HepG2 (cell line): ENCODE measurements around the gene ZNF839. TPM values are rescaled to one million over a fixed set of nuclear protein-coding genes. Genes with fewer than 3 reads are reported as not detected.
A peak's percentile ranks its signal among the peaks of the same experiment; 100 is the strongest.

Experiments
- GATAD1 ChIP-seq: IDR thresholded peaks from 2 replicates; pipeline ENCODE4 v1.6.1; 2016; ENCODE audit warnings: missing genetic modification reagents, missing compliant biosample characterization
- HNRNPK ChIP-seq: fragments of 200-400 bp; formaldehyde crosslinking; IDR thresholded peaks from 2 replicates; pipeline ENCODE4 v1.6.1; 2018; ENCODE audit warnings: low read length, low read depth, moderate library complexity, mild to moderate bottlenecking; ENCODE audit not compliant: poor library complexity, severe bottlenecking
- HOXA7 ChIP-seq: sonication (generic); formaldehyde crosslinking; IDR thresholded peaks from 2 replicates; pipeline ENCODE4 v1.8.1; 2022; ENCODE audit warnings: mild to moderate bottlenecking, missing genetic modification reagents, moderate library complexity
- KLF16 ChIP-seq, 2 experiments: sonication (generic) in 1 of 2; formaldehyde crosslinking in 1 of 2; IDR thresholded peaks; 2 replicates each; pipeline versions ENCODE4 v1.6.1 to v1.8.0; 2016 to 2023; ENCODE audit warnings: missing genetic modification reagents in 2 of 2, missing compliant biosample characterization in 1 of 2
- MTA1 ChIP-seq: sonication (generic); formaldehyde crosslinking; IDR thresholded peaks from 2 replicates; pipeline ENCODE4 v1.4.0; 2020; ENCODE audit warnings: missing genetic modification reagents, mild to moderate bottlenecking, borderline replicate concordance
- PAWR ChIP-seq: sonication (generic); formaldehyde crosslinking; IDR thresholded peaks from 2 replicates; pipeline ENCODE4 v1.4.0; 2020; ENCODE audit warnings: missing genetic modification reagents, mild to moderate bottlenecking, borderline replicate concordance
- TAF15 ChIP-seq: fragments of 200-400 bp; formaldehyde crosslinking; IDR thresholded peaks from one replicate; pipeline ENCODE4 v1.6.1; 2018; ENCODE audit warnings: mild to moderate bottlenecking, low read depth, low read length; ENCODE audit not compliant: poor library complexity, severe bottlenecking
- TOE1 ChIP-seq: sonication (generic); formaldehyde crosslinking; IDR thresholded peaks from 2 replicates; pipeline ENCODE4 v1.4.0; 2020; ENCODE audit warnings: mild to moderate bottlenecking, missing genetic modification reagents
- ZBTB42 ChIP-seq: sonication (generic); formaldehyde crosslinking; IDR thresholded peaks from 2 replicates; pipeline ENCODE4 v1.5.0; 2020; ENCODE audit warnings: mild to moderate bottlenecking, missing genetic modification reagents
- ZFP90 ChIP-seq: sonication (generic); formaldehyde crosslinking; IDR thresholded peaks from 2 replicates; pipeline ENCODE4 v1.8.0; 2022; ENCODE audit warnings: missing genetic modification reagents, mild to moderate bottlenecking, inconsistent platforms, borderline replicate concordance
- ZNF20 ChIP-seq: sonication (generic); formaldehyde crosslinking; IDR thresholded peaks from 2 replicates; pipeline ENCODE4 v1.4.0; 2020; ENCODE audit warnings: mild to moderate bottlenecking, moderate library complexity, missing genetic modification reagents
- ZNF251 ChIP-seq: sonication (generic); formaldehyde crosslinking; IDR thresholded peaks from 2 replicates; pipeline ENCODE4 v1.9.0; 2021; ENCODE audit warnings: mild to moderate bottlenecking, missing genetic modification reagents
- ZNF264 ChIP-seq: sonication (generic); formaldehyde crosslinking; IDR thresholded peaks from 2 replicates; pipeline ENCODE4 v1.4.0; 2020; ENCODE audit warnings: missing genetic modification reagents
- ZNF543 ChIP-seq: sonication (generic); formaldehyde crosslinking; IDR thresholded peaks from 2 replicates; pipeline ENCODE4 v1.4.0; 2020; ENCODE audit warnings: mild to moderate bottlenecking, missing genetic modification reagents
- ZNF83 ChIP-seq: sonication (generic); formaldehyde crosslinking; IDR thresholded peaks from 2 replicates; pipeline ENCODE4 v1.4.0; 2020; ENCODE audit warnings: missing genetic modification reagents, mild to moderate bottlenecking, borderline replicate concordance
- polyA plus RNA-seq, 8 experiments: library from polyadenylated mRNA; depleted of rRNA in 3 of 8; stranded (reverse) in 7 of 8; unstranded in 1 of 8; fragments of >200 nt; fragmentation: Illumina TruSeq in 4 of 8; extraction: Trizol in 4 of 8; gene quantifications; 2 replicates each; pipeline versions ENCODE4 v1.2.1 to v1.2.3, GENCODE V29; 2011 to 2016; ENCODE audit warnings: low read depth in 4 of 8, missing spikeins in 1 of 8, mixed read lengths in 1 of 8; ENCODE audit not compliant: insufficient read depth in 1 of 8
- total RNA-seq, 5 experiments: library from RNA; depleted of rRNA; stranded (reverse); fragments of >200 nt; fragmentation: Illumina TruSeq; extraction: Trizol; gene quantifications; 2 replicates each; pipeline ENCODE4 v1.2.3, GENCODE V29; 2016; ENCODE audit warnings: low read depth in 1 of 5
- TF ChIP-seq, protein P1 (sequence below): sonication (generic); formaldehyde crosslinking; IDR thresholded peaks from 2 replicates; pipeline ENCODE4 v1.4.0; 2020; ENCODE audit warnings: low read depth, missing genetic modification reagents
- TF ChIP-seq, protein P2 (sequence below): fragments of 450-650 bp; IDR thresholded peaks from 2 replicates; pipeline ENCODE4 v1.6.1; 2016
- TF ChIP-seq, protein P3 (sequence below): sonication (generic); formaldehyde crosslinking; IDR thresholded peaks from 2 replicates; pipeline ENCODE4 v1.5.0; 2020; ENCODE audit warnings: missing genetic modification reagents
- TF ChIP-seq, protein P4 (sequence below): sonication (generic); formaldehyde crosslinking; IDR thresholded peaks from 2 replicates; pipeline ENCODE4 v1.4.0; 2020; ENCODE audit warnings: mild to moderate bottlenecking, missing genetic modification reagents

The ZNF839 gene
- total and polyA plus RNA-seq, 2 of the 13 experiments (the other 11 are each of a cell fraction or from before 2014, with no cell fraction given), result 11.1 to 12.8 TPM

DNA sequence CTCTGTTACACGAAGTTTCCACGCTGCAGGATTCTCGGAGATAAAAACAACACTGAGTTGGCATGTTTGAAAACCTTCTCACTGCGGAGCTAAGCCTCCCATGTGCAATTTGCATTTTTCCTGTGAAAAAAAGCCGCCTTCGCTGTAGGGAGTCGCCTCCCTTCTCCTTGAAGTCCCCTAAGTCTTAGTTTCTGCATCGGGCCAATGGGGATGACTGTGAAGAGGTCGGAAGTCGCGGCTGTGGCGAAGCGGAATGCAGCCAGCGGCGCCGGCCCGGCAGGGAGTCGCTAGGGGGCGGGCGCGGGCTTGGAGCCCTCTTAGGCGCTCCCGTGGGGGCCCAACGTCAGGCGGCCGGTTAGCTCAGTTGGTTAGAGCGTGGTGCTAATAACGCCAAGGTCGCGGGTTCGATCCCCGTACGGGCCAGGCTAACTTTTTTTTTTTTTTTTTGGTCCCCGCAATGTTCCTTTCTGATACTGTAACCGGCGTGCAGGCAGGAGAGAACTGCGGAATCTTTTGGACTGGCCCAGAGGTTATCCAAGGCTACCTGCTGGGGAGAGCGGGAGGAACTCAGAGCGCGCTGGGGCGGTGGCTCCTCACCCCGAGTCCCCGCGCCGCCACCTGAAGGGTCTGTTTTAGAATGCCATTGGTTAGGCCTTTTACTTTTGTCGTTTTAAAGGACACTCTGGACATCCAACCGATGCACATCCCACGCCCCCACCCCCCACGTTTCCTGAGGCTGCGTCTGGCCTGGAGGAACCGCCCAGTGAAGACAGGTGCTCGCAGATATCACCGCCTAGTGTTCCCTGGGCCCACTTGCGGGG, 2.6 kb upstream of the ZNF839 start (continued):
- TF ChIP-seq ZNF83 (CRISPR knock-in tag) (no peak), HNRNPK (no peak), ZFP90 (CRISPR knock-in tag) (no peak), ZNF251 (CRISPR knock-in tag) (no peak), ZNF20 (CRISPR knock-in tag) (0 out of 2 replicates have a peak, but pooled peaks have one; percentile 67), TAF15 (peak; percentile 71), HOXA7 (CRISPR knock-in tag) (no peak), ZNF543 (no peak), GATAD1 (CRISPR knock-in tag) (peak; percentile 56; the same call in 1 of the 2 replicates), KLF16 (CRISPR knock-in tag; IDR thresholded peaks at IDR 0.05) (peak in 1 of 2 experiments; percentile 87; a peak in 2 of 4 replicates), PAWR (CRISPR knock-in tag) (no peak), ZBTB42 (CRISPR knock-in tag) (0 out of 2 replicates have a peak, but pooled peaks have one; percentile 32), ZNF264 (CRISPR knock-in tag) (peak; percentile 72; the same call in 1 of the 2 replicates), TOE1 (CRISPR knock-in tag) (peak; percentile 96), MTA1 (peak; percentile 39; the same call in 1 of the 2 replicates)
- TF ChIP-seq, protein P1, sequence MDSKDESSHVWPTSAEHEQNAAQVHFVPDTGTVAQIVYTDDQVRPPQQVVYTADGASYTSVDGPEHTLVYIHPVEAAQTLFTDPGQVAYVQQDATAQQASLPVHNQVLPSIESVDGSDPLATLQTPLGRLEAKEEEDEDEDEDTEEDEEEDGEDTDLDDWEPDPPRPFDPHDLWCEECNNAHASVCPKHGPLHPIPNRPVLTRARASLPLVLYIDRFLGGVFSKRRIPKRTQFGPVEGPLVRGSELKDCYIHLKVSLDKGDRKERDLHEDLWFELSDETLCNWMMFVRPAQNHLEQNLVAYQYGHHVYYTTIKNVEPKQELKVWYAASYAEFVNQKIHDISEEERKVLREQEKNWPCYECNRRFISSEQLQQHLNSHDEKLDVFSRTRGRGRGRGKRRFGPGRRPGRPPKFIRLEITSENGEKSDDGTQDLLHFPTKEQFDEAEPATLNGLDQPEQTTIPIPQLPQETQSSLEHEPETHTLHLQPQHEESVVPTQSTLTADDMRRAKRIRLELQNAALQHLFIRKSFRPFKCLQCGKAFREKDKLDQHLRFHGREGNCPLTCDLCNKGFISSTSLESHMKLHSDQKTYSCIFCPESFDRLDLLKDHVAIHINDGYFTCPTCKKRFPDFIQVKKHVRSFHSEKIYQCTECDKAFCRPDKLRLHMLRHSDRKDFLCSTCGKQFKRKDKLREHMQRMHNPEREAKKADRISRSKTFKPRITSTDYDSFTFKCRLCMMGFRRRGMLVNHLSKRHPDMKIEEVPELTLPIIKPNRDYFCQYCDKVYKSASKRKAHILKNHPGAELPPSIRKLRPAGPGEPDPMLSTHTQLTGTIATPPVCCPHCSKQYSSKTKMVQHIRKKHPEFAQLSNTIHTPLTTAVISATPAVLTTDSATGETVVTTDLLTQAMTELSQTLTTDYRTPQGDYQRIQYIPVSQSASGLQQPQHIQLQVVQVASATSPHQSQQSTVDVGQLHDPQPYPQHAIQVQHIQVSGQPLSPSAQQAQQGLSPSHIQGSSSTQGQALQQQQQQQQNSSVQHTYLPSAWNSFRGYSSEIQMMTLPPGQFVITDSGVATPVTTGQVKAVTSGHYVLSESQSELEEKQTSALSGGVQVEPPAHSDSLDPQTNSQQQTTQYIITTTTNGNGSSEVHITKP (CRISPR knock-in tag), result peak; percentile 46; the same call in 1 of the 2 replicates
- TF ChIP-seq, protein P2, sequence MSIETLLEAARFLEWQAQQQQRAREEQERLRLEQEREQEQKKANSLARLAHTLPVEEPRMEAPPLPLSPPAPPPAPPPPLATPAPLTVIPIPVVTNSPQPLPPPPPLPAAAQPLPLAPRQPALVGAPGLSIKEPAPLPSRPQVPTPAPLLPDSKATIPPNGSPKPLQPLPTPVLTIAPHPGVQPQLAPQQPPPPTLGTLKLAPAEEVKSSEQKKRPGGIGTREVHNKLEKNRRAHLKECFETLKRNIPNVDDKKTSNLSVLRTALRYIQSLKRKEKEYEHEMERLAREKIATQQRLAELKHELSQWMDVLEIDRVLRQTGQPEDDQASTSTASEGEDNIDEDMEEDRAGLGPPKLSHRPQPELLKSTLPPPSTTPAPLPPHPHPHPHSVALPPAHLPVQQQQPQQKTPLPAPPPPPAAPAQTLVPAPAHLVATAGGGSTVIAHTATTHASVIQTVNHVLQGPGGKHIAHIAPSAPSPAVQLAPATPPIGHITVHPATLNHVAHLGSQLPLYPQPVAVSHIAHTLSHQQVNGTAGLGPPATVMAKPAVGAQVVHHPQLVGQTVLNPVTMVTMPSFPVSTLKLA, result no peak
- TF ChIP-seq, protein P3, sequence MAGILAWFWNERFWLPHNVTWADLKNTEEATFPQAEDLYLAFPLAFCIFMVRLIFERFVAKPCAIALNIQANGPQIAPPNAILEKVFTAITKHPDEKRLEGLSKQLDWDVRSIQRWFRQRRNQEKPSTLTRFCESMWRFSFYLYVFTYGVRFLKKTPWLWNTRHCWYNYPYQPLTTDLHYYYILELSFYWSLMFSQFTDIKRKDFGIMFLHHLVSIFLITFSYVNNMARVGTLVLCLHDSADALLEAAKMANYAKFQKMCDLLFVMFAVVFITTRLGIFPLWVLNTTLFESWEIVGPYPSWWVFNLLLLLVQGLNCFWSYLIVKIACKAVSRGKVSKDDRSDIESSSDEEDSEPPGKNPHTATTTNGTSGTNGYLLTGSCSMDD (CRISPR knock-in tag), result no peak
- TF ChIP-seq, protein P4, sequence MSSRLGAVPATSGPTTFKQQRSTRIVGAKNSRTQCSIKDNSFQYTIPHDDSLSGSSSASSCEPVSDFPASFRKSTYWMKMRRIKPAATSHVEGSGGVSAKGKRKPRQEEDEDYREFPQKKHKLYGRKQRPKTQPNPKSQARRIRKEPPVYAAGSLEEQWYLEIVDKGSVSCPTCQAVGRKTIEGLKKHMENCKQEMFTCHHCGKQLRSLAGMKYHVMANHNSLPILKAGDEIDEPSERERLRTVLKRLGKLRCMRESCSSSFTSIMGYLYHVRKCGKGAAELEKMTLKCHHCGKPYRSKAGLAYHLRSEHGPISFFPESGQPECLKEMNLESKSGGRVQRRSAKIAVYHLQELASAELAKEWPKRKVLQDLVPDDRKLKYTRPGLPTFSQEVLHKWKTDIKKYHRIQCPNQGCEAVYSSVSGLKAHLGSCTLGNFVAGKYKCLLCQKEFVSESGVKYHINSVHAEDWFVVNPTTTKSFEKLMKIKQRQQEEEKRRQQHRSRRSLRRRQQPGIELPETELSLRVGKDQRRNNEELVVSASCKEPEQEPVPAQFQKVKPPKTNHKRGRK (CRISPR knock-in tag), result no peak
